Measurements from ENCODE around the gene PLCB4.

- no peak for TF ChIP-seq EZH2 (IDR thresholded peaks at IDR 0.05; ENCODE audit: low read length)
- no peak for TF ChIP-seq CTCF (optimal IDR thresholded peaks at IDR 0.05 in 1 of 3, IDR thresholded peaks at IDR 0.05 in 1 of 3, conservative IDR thresholded peaks at IDR 0.05 in 1 of 3; ENCODE audit: extremely low read depth in 1 of 3, insufficient read depth in 2 of 3, low read length in 3 of 3)
These were observed 319.4 kb downstream of the PLCB4 start for GRCh38 chr20:9388160-9388812.
